GM13977 (cell line): Measurements from ENCODE around the gene SOX12.

Experiments
- DNase-seq: peaks from one replicate; pipeline ENCODE4 v3.0.0; 2012; ENCODE audit warnings: low spot score
- in situ Hi-C: fragments of 300-500 bp; cut with MboI; formaldehyde crosslinking; loops from one replicate; pipeline ENCODE4 v1.12.0; 2022; ENCODE audit warnings: low sequenced_read_pairs, low pct_unique_long_range_greater_than_20kb, mixed read lengths, inconsistent platforms; ENCODE audit not compliant: unreplicated experiment
- TF ChIP-seq, protein P1 (sequence below): IDR thresholded peaks from 2 replicates; pipeline ENCODE4 v1.5.1; 2012; ENCODE audit warnings: mild to moderate bottlenecking, control low read depth; ENCODE audit not compliant: insufficient read depth; ENCODE audit errors: extremely low read depth, missing control alignments

SOX12 gene

DNA sequence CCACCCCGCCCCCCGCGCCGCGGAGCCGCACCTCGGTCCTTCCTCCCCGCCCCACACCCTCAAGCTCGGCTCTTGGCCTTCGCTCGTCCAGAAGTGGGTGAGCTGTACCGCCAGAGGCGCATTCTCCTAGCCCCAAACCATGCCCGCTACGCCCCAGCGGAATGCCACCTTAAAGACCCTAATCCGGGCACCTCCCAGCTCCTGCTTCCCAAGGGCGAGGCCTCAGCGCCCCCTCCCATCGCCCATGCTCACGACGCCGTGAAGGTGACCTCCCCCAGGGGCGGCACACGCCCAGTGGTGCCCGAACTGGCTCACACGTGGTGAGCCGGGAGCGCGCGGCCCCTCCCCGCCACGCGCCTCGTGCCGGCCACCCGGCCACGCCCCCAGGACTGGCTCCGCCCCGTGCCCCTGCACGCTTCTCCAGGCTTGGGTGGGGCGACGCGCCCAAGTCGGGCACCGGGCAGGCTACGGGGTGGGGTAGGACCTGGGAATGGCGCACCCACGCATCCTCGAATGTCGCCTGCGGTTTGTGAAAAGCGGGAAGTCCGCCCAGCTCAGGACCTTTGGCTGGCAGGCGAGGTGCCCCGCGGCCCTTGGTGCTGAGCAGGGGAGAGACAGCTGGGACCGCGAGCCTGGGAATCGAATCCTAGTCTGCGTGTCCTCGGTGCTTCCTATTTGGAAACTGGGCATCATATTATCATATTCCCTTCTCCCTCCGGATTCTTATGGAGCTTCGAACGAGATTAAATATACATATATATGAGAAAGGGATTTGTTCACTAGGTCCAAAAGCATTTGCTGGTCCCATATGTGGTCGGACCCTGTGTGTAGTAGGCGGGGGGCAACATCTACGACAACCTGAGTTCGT lies 941 bp upstream of the SOX12 start:
- TF ChIP-seq, protein P1, sequence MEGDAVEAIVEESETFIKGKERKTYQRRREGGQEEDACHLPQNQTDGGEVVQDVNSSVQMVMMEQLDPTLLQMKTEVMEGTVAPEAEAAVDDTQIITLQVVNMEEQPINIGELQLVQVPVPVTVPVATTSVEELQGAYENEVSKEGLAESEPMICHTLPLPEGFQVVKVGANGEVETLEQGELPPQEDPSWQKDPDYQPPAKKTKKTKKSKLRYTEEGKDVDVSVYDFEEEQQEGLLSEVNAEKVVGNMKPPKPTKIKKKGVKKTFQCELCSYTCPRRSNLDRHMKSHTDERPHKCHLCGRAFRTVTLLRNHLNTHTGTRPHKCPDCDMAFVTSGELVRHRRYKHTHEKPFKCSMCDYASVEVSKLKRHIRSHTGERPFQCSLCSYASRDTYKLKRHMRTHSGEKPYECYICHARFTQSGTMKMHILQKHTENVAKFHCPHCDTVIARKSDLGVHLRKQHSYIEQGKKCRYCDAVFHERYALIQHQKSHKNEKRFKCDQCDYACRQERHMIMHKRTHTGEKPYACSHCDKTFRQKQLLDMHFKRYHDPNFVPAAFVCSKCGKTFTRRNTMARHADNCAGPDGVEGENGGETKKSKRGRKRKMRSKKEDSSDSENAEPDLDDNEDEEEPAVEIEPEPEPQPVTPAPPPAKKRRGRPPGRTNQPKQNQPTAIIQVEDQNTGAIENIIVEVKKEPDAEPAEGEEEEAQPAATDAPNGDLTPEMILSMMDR = no peak
- in situ Hi-C loops = no loop called here
- DNase-seq = peak; percentile 95

- peak; percentile 80 for DNase-seq
- in situ Hi-C loops = no loop called here
- TF ChIP-seq, protein P1 = no peak
Measured at GRCh38 chr20:325889-326644, 715 bp downstream of the SOX12 start.

- TF ChIP-seq, protein P1 = no peak
- DNase-seq = no peak
- in situ Hi-C loops = no loop called here
Measured at GRCh38 chr20:326645-327185, 1.4 kb downstream of the SOX12 start.

GRCh38 chr20:327186-328026 lies 2.1 kb downstream of the SOX12 start:
- TF ChIP-seq, protein P1 = no peak
- DNase-seq = peak; percentile 92
- in situ Hi-C loops = no loop called here

- TF ChIP-seq, protein P1 = no peak
- DNase-seq = no peak
- in situ Hi-C loops = no loop called here
Measured at GRCh38 chr20:328027-328974, 2.9 kb downstream of the SOX12 start.
